T-helper 1 cell (primary cell): ENCODE data around the gene TRAF3IP1.

ENCODE experiments used
- DNase-seq, 5 donors: peaks; one replicate each; pipeline ENCODE4 v3.0.0-alpha.2; 2012 to 2020

The TRAF3IP1 gene

GRCh38 chr2:238413368-238413767 lies 93.0 kb downstream of the TRAF3IP1 start:
- no peak for DNase-seq

- DNase-seq: peak in 1 of 5 donors; percentile 24
Measured at GRCh38 chr2:238415036-238415764, 94.9 kb downstream of the TRAF3IP1 start.

DNA sequence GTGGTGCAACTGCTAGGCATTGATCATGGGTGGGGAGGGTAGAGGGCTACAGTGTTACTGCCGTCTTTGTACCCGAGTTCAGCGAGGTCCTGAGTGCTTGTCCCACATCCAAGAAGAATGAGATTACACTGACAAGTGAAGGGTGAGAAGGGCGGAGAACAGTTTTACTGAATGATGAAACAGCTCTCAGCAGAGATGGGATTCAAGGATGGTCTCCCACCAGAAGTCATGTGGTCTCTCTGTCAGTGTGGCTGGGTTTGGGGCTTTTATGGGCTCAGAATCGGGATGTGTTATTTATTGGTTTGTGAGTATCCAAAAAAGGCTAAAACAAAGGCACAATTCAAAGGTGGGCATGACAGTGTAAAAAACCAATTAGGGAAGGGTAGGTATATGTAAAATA lies 95.6 kb downstream of the TRAF3IP1 start:
- DNase-seq: no peak

- no peak for DNase-seq
Measured at GRCh38 chr2:238418196-238418998, 98.1 kb downstream of the TRAF3IP1 start.

GRCh38 chr2:238418999-238419546 lies 98.8 kb downstream of the TRAF3IP1 start:
- no peak for DNase-seq

GRCh38 chr2:238420442-238420841 lies 100.1 kb downstream of the TRAF3IP1 start:
- no peak for DNase-seq

DNA sequence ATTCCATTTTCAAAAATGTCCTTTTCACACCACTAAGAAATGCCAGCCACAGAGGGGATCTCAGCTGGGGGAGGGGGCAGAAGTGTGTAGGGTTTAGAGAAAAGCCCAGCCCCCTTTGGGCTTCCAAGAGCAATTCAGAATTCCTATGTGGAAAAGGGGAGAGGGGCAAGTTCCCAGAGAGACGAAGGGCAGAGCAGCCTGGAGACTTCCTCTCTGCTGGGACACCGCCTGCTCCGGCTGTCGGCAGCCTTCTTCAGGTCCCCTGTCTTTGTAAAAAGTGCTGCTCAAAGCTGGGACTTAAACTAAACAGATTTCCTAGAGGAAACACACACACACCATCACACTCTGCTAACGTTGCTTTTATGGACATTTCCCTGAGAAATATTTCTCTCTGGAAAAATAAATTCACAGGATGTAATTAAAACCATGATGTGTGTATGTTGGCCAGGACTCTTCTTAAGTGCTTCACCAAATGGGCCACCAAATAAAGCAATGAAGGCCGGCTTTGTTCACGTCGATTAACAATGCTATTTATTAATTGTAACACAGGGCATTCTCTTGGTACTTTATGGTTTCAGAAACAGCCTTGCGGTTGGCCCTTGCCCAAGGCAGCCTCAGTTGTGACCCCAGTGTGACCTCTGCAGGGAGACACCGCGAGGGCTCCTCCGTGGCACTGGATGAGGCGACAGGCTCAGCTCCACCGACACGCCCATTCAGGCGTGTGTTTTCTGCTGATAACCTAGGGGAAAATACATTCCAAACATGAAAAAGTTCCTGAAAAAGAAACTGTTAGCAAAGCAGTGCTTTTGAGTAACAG lies 100.8 kb downstream of the TRAF3IP1 start:
- DNase-seq: no peak

GRCh38 chr2:238421695-238422035 lies 101.3 kb downstream of the TRAF3IP1 start:
- DNase-seq: no peak

DNA sequence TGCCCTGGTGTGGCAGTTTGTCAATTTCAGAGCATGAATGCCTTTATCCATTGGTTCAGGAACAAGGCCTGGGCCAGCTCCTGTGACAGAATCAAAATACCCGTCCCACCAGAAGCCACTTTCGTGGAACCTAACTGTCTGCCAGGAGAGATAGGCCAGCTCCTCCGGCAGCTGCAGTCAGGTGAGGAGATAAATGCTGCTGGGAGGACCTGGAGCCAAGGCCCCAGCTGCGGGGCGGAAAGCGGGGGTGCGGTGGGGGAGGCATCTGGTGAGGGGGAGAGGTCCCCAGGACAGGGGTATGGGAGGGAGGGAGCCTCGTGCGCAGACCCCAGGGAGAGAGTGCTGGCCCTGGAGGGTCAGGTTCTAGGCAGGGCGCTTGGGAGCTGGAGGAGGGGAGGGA lies 102.0 kb downstream of the TRAF3IP1 start:
- DNase-seq: no peak

DNA sequence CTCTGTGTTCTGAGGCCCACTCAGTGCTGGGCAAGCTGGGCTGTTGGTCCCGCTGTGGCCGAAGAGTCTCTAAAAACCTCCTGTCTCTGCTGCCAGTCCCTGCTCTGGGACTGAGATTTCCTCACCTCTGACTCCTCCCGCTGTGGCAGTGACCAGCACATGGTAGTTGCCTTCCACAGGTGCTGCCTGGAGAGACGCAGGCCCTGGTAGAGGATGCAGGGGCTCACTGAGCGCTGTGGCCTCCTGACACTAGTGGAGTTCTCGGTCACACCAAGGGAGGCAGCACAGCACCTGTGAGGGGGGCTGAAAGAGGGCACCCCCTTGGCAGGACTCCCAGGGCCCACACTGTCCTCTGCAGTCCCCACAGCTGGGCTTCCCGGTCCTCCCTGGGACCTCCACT lies 102.6 kb downstream of the TRAF3IP1 start:
- DNase-seq: no peak

- no peak for DNase-seq
Measured at GRCh38 chr2:238423561-238424312, 103.4 kb downstream of the TRAF3IP1 start.

- no peak for DNase-seq
Measured at GRCh38 chr2:238424313-238424700, 104.0 kb downstream of the TRAF3IP1 start.

DNA sequence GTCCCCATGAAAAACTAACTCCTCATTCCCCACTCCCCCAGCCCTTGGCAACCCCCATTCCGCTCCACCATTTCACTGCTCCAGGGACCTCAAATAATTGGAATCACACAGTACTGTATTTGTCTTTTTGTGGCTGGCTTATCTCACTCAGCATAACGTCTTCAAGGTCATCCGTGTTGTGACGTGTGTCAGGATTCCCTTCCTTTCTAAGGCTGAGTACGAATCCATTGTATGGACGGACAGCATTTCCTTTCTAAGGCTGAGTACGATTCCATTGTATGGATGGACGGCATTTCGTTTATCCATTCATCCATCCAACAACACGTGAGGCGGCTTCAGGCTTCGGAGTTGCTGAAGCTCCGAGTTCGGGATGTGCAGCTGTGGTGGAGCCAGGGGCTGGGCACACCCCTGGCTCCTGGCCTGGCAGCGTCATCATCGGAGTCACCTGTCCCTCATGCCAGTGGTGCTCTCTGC lies 105.2 kb downstream of the TRAF3IP1 start:
- DNase-seq: no peak

- DNase-seq: no peak
Measured at GRCh38 chr2:238425979-238426567, 105.8 kb downstream of the TRAF3IP1 start.

DNA sequence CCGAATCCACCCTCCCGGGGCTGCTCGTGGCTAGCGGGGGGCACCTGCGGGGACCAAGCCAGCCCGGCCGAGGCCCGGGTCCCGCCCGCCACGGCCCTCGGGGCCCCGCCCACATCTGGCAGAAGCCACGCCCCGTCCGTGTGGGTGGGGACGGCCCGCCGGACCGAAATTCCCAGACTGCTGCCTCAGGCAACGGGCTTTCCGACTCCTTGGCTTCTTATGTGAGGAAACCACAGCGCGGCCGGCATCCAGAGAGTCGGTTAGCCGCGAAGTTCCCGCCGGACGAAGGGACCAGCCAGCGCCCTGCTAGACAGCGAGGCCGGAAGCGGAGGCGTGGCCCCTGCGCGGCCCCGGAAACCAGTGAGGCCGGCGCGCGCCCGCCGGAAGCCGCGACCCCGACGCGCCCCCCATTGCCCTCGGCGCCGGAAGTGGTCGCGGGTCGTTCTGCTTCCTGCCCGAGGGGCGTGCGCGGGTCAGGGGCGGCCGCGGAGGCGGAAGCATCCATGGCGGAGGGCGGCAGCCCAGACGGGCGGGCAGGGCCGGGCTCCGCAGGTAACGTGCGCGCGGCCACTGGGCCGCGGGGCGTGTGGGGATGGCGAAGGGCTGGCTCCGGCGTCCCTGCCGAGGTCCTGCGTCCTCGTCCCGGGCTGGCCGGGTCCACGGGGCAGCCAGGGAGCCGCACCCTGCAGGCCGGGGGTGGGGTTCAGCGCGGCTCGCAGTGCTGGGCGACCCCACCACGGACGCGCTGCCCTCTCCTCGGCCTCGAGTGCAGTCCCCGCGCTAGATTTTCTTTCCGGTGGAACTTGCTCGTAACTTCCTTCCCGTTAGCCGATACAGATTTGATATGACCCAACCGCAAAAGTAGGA lies 106.5 kb downstream of the TRAF3IP1 start, which contains the start of gene ASB1:
TSS of gene ASB1 (plus strand) at position 360 of the 867 bp plus-strand sequence. CDS start at position 504, 144 bp downstream.
- DNase-seq: peak; percentile 48 to 86 (median 64)

DNA sequence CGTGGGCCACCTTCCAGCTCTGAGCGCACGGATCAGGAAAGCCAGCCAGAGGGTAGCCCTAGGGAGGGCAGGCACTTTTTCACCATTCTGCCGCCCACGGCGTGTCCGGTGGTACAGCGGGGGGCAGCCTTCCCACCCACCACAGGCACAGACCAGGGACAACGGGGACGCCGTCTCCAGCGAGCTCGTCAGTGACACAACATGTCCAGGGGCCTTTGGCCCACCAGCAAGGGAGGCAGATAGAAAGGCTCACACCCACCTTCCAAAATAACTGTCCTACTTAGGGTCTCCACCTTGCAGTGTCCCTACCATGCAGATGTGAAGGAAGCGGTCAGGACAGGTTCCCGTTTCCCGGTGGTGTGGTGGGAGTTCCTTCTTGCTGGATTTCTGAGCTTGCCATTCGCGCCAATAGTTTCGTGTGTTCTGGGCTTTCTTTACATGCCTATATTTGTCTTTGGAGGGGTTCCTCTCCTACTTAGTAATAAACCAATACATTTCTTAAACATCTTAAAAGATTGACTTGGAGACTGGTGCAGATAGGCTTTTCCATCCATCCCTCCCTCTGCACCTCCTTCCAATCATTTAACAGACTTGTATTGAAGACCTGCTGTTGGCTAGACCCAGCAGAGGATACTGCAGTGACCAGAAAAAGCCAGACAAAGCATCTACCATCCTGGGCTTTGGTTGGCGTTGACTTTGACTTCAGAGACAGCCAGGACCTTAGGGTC lies 107.3 kb downstream of the TRAF3IP1 start:
- DNase-seq: no peak

GRCh38 chr2:238428866-238429265 lies 108.5 kb downstream of the TRAF3IP1 start:
- no peak for DNase-seq

GRCh38 chr2:238430781-238431180 lies 110.5 kb downstream of the TRAF3IP1 start:
- DNase-seq: no peak

- DNase-seq: no peak
Measured at GRCh38 chr2:238431456-238431855, 111.1 kb downstream of the TRAF3IP1 start.
